Activated CD4-positive, alpha-beta T cell treated with anti-CD3 and anti-CD28 coated beads for 48 hours (primary cell): ENCODE measurements around the gene RGPD5.
"Not testable (repeated sequence)": the region's sequence is repeated elsewhere in the genome, so short reads cannot be mapped to it uniquely, and the experiment has no call there.

Experiments
- DNase-seq: peaks from one replicate; pipeline ENCODE4 v3.0.0-alpha.2; 2020

RGPD5 gene

DNA sequence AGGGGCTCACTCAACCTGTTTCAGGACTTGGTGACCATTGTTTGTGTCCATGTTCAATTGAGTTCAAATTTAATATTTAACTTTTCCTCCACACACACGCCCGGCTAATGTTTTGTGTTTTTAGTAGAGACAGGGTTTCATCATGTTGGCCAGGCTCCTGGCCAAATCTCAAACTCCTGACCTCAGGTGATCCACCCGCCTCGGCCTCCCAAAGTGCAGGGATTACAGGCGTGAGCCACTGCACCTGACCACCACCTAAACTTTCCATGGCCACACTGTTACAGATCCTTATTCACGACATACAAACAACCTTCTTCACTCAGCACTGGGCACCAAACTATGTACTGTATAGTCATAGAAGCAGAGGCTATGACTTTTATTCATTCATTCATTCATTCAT is 100.0 kb downstream of the RGPD5 start:
- not testable (repeated sequence) for DNase-seq

DNA sequence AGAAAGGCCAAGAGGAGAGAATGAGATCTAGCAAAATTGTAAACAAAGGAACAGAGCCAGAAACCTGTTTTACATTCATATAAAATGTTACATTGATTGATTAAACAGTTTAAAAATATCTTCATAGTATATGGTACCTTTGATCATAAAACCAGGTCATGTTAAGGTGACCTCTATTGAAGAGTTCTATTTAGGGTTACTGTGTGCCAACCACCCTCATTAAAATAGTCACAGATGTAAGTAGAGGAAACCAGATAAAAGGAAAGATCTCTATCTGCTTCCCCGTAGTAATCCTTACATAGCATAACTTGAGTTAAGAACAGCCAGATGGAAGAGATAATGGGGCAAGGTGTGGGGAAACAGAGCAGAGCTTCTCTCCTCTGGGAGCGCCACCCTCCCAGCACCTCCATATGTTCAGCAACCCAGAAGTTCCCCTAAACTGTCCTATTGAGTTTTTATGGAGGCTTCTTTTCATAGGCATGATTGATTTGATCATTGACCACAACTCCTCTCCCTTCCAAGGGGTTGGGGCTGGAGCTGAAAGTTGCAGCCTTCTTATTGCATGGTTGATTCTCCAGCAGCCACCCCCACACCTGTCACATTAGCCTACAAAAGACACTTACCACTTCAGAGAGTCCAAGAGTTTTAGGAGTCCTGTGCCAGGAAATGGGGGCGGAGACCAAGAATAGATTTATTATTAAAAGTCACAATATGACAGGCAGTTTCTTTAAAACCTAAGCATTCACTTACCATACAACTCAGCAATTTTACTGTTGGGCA is 101.2 kb downstream of the RGPD5 start:
- DNase-seq = not testable (repeated sequence)

DNA sequence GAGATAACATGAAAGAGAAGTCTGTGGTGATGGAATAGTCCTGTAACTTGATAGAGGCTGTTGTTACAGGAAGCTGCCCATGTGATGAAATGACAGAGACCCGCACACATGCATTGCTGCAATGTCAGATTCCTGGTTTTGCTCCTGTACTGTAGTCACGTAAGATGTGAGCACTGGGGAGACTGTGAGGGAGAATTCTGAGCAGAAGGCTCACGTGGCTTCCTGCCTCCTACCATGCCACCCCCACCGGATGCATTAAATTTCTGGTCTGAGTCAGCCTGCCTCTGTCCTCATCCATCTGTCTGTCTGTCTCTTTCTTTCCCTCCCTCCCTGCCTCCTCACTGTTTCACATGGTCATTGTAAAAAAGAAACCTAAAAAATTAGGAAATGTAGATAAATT is 102.1 kb downstream of the RGPD5 start:
- not testable (repeated sequence) for DNase-seq

DNA sequence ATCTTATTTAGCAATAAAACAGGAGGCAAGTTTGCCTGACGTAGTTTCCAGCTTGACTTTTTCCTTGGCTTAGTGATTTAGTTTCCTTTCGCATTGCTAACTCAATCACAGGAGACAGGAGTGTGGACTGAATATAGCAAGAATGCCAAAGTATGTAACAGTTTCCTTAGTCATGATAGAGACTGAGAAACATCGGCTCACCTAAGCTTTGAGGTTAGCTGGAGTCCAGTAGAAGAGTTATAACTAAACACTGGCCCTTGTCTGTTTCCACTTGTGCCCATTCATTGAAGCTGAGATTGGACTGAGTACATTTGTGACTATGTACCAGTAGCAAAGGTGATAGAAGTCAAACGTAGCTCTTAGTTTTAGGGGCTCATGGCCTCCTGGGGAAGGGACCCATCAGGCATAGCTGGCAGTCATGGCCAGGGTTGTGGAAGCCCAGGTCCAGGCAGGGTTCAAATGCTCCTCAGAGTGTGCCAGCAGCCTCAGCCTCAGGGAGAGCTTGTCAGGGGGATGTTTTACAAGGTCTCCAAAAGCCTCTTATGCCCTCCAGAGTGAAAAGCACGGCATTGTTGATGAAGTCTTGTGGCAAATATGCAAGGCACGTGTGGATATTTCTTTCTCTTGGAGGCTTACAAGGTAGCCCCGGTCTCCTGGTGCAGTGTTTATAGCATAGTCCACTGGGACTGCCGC is 103.8 kb downstream of the RGPD5 start:
- not testable (repeated sequence) for DNase-seq

DNA sequence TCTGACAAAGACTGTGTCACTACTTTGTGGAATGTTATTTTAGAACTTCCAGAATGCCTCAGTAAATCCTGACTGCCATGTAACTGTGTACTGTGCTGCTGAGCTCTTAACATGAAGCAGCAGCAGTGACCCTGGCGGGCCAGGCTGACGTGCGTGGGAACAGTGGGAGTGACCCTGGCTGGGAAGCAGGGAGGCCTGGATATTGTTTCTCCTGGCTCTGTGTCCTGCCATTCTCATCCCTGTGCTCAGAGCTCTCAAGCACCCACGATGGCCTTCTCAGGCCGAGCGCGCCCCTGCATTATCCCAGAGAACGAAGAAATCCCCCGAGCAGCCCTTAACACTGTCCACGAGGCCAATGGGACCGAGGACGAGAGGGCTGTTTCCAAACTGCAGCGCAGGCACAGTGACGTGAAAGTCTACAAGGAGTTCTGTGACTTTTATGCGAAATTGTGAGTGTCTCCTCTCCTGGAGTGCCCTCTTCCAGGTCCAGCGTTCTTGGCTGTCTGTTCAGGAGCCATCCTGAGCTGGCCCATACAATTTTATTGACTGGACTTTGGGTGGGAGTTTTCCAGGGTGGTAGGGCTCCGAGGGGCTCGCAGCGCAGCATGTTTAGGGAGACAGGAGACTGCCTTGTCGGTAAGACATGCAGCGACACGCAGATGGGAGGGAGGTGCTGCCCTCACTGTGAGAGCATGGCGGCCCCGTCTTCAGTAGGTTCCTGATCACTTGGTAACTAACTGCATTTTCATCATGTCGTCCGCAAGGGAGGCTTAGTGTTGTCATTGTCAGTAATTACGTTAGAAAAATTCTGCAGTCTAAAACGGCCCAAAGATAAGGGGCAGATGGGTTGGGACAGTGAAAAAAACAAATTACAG is 104.6 kb downstream of the RGPD5 start, which contains the start of gene LIMS3:
Gene LIMS3, plus strand, starts transcription at position 227 of the 875 bp plus-strand sequence. Its CDS starts 41 bp downstream, at position 268.
- not testable (repeated sequence) for DNase-seq

DNA sequence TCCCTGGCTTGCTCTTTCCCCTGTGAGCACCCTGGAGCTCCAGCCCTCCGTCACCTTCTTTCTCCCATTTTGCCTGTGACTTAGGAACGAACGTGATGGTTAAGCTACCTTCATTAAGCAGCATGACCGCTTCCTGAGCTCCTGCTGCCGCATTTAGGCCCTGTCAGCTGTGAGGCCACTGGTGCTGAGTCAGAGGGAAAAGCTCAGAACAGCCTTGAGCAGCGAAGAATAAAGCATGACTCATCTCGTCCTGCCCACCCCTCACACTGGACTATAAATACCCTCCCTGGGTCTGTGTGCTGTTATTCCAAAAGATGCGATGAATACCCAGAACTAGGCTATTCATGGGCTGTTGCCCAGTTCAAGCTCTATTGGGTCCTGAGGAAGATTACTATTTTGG is 111.7 kb downstream of the RGPD5 start:
- DNase-seq = not testable (repeated sequence)
